Measurements from ENCODE around the gene TAF15. TPM values are rescaled to one million over a fixed set of nuclear protein-coding genes. Genes with fewer than 3 reads are reported as not detected.

Gene TAF15
- total RNA-seq, 4 donors from 2014 or later = 51.1 to 119 (median 90.1) TPM

DNA sequence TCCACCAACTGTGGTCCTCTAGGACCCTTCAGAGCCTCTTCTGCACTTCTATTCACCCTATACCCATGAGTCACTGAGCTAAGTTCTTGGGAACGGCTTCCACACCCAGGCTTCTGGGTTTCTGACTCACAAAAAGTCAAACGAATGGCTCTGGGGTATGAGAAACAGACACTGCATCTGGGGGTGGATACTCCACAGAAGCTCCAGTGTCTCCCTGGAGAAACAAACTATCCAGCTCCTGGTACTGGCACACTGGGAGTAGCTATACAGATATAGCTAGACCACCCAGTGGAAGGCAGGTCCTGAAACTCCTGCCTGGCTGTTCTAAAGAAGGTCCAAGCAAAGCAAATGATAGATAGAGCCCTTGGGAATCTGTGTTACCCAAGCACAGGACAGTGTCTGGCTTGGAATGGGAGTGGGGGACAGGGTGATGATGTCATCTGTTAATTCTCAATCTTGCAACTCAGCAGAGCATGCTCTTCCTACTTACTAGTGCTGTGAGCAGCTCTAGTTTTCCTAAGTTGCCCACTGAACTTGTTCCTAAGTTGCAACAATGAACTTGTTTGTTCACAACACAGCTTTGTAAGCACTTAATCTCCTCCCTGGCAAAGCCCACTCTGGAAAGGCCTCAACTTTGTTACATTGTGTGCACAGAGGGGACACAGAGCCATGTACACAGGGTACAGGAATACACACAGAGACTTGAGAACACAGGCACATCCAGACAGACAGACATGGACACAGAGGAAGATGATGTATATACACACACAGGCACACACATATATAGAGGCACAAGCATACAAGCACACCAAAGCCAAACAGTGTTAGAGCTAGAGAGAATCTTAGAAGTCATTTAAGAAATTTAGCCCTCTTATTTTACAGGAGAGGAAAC, 20.6 kb upstream of the TAF15 start:
- H3K9me3 ChIP-seq = no peaks in the 10 kb centered on the region
- H3K27me3 ChIP-seq = no peaks in the 10 kb centered on the region
- no peaks in the 10 kb centered on the region for H3K36me3 ChIP-seq
- H3K4me1 ChIP-seq = peaks cover 0 to 44% (median 10%) of the 10 kb centered on the region in 4 donors
- no peak for TF ChIP-seq POLR2A (IDR thresholded peaks at IDR 0.05)
- TF ChIP-seq, protein P1, sequence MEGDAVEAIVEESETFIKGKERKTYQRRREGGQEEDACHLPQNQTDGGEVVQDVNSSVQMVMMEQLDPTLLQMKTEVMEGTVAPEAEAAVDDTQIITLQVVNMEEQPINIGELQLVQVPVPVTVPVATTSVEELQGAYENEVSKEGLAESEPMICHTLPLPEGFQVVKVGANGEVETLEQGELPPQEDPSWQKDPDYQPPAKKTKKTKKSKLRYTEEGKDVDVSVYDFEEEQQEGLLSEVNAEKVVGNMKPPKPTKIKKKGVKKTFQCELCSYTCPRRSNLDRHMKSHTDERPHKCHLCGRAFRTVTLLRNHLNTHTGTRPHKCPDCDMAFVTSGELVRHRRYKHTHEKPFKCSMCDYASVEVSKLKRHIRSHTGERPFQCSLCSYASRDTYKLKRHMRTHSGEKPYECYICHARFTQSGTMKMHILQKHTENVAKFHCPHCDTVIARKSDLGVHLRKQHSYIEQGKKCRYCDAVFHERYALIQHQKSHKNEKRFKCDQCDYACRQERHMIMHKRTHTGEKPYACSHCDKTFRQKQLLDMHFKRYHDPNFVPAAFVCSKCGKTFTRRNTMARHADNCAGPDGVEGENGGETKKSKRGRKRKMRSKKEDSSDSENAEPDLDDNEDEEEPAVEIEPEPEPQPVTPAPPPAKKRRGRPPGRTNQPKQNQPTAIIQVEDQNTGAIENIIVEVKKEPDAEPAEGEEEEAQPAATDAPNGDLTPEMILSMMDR (IDR thresholded peaks at IDR 0.05) = no peak
- no peak overlapping the region for H3K4me3 ChIP-seq
- no peak for DNase-seq
- peak overlapping the region in 2 of 4 donors; percentile 69 to 71 for H3K27ac ChIP-seq

GRCh38 chr17:35790841-35791240, 18.4 kb upstream of the TAF15 start:
- Histone ChIP-seq H3K4me1 (peaks cover 3 to 31% (median 6%) of the 10 kb centered on the region in 4 donors), H3K27me3 (no peaks in the 10 kb centered on the region), H3K27ac (peak overlapping the region in 1 of 4 donors; percentile 5), H3K4me3 (no peak overlapping the region), H3K36me3 (no peaks in the 10 kb centered on the region), H3K9me3 (no peaks in the 10 kb centered on the region)
- TF ChIP-seq, protein P1 (IDR thresholded peaks at IDR 0.05) = no peak
- TF ChIP-seq POLR2A (IDR thresholded peaks at IDR 0.05) = no peak
- DNase-seq = no peak

DNA sequence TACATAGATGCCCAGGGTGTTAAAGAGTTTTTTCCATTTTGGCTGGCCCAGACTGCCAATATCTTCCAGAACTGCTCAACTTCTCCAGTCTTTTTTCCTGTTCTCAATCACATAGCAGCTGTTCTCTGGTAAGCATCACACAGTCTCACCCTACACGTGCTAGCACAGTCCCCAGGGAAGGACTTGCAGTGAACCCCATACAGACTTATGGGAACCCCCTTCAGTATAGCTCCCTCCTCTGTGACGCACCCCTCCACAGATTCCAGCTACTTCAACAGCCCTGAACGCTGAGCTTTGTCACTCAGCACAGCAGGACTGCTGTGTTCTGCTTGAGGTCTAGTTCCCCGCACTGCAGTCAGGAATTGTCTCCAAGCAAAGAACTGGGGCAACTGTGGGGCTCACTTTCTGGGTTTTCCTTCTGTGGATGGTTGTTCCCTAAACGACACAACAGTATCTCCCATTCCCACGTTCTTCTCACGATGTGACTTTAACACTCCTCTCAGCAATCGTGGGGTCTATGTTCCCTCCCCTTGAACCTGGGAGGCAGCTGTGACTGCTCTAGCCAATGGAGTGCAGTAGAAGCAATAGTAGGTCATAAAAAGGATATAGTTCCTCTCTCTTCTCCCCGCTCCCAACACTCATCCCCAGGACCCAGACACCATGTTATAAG, 17.5 kb upstream of the TAF15 start:
- Histone ChIP-seq H3K4me3 (no peak overlapping the region), H3K27ac (no peak overlapping the region), H3K36me3 (no peaks in the 10 kb centered on the region), H3K27me3 (no peaks in the 10 kb centered on the region), H3K9me3 (no peaks in the 10 kb centered on the region), H3K4me1 (peaks cover 3 to 31% (median 6%) of the 10 kb centered on the region in 4 donors)
- TF ChIP-seq, protein P1 (IDR thresholded peaks at IDR 0.05) = no peak
- no peak for TF ChIP-seq POLR2A (IDR thresholded peaks at IDR 0.05)
- no peak for DNase-seq

- H3K27me3 ChIP-seq = no peaks in the 10 kb centered on the region
- H3K36me3 ChIP-seq = no peaks in the 10 kb centered on the region
- no peaks in the 10 kb centered on the region for H3K9me3 ChIP-seq
- peaks cover 3 to 17% (median 5%) of the 10 kb centered on the region in 4 donors for H3K4me1 ChIP-seq
- TF ChIP-seq POLR2A (IDR thresholded peaks at IDR 0.05) = no peak
- DNase-seq = no peak
- H3K4me3 ChIP-seq = no peak overlapping the region
- no peak overlapping the region for H3K27ac ChIP-seq
Measured at GRCh38 chr17:35793257-35793656, 16.0 kb upstream of the TAF15 start.

- Histone ChIP-seq H3K27me3 (no peaks in the 10 kb centered on the region), H3K9me3 (no peaks in the 10 kb centered on the region), H3K4me1 (peaks cover 0 to 15% (median 4%) of the 10 kb centered on the region in 4 donors)
Measured at GRCh38 chr17:35795007-35795870, 14.0 kb upstream of the TAF15 start, which contains the start of gene MMP28. Gene MMP28, minus strand, starts transcription at chr17:35795641. Its CDS starts 264 bp downstream, at chr17:35795377.

More at GRCh38 chr17:35795007-35795870, 14.0 kb upstream of the TAF15 start, which contains the start of gene MMP28:
- Histone ChIP-seq H3K36me3 (no peaks in the 10 kb centered on the region), H3K27ac (peak within 1 kb of the TSS; percentile 25 to 88 (median 66)), H3K4me3 (peak within 1 kb of the TSS; percentile 59 to 96 (median 76))
- DNase-seq = peak in 2 of 3 donors; percentile 81 to 88
- TF ChIP-seq POLR2A (IDR thresholded peaks at IDR 0.05) = peak; percentile 74 to 81
- TF ChIP-seq, protein P1 (IDR thresholded peaks at IDR 0.05) = no peak

All from Peyer's patch (tissue), 4 donors.